ENCODE results near the gene SPRYD4. TPM values are rescaled to one million over a fixed set of nuclear protein-coding genes. Genes with fewer than 3 reads are reported as not detected.

Gene SPRYD4
- total and polyA plus RNA-seq, 9 of the 15 experiments (the other 6 are each of a cell fraction or from before 2014, with no cell fraction given) = 1.8 to 4.7 (median 2.8) TPM

DNA sequence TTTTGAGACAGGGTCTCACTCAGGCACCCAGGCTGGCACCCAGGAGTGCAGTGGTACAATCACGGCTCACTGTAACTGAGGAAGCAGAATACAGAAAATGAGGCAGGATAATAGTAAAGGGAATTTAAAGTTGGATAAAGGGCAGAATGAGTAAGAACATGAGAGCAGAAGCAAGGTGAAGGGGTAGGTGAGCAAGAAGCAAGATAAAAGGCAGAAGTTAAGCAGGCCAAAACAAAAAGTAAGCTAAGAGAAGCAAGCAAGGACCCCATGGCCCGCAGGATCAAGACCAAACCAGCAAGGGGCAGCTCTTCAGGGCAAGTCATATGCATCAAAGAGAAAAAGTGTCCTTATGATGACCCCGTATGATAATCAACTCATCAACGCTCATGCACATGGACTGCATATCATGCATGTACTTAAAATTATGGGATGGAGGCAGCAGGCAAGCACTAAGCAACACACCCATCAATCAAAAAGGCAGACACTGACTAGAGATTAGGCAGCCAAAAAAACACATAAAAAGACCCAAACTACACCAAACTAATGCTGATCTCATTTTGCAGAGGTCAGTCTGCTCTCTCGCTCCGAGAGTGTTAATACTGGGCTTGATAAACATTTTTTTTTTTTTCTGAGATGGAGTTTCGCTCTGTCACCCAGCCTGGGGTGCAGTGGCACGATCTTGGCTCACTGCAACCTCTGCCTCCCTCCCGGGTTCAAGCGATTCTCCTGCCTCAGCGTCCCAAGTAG lies 30.8 kb upstream of the SPRYD4 start (continued):
- TF ChIP-seq, protein P1, sequence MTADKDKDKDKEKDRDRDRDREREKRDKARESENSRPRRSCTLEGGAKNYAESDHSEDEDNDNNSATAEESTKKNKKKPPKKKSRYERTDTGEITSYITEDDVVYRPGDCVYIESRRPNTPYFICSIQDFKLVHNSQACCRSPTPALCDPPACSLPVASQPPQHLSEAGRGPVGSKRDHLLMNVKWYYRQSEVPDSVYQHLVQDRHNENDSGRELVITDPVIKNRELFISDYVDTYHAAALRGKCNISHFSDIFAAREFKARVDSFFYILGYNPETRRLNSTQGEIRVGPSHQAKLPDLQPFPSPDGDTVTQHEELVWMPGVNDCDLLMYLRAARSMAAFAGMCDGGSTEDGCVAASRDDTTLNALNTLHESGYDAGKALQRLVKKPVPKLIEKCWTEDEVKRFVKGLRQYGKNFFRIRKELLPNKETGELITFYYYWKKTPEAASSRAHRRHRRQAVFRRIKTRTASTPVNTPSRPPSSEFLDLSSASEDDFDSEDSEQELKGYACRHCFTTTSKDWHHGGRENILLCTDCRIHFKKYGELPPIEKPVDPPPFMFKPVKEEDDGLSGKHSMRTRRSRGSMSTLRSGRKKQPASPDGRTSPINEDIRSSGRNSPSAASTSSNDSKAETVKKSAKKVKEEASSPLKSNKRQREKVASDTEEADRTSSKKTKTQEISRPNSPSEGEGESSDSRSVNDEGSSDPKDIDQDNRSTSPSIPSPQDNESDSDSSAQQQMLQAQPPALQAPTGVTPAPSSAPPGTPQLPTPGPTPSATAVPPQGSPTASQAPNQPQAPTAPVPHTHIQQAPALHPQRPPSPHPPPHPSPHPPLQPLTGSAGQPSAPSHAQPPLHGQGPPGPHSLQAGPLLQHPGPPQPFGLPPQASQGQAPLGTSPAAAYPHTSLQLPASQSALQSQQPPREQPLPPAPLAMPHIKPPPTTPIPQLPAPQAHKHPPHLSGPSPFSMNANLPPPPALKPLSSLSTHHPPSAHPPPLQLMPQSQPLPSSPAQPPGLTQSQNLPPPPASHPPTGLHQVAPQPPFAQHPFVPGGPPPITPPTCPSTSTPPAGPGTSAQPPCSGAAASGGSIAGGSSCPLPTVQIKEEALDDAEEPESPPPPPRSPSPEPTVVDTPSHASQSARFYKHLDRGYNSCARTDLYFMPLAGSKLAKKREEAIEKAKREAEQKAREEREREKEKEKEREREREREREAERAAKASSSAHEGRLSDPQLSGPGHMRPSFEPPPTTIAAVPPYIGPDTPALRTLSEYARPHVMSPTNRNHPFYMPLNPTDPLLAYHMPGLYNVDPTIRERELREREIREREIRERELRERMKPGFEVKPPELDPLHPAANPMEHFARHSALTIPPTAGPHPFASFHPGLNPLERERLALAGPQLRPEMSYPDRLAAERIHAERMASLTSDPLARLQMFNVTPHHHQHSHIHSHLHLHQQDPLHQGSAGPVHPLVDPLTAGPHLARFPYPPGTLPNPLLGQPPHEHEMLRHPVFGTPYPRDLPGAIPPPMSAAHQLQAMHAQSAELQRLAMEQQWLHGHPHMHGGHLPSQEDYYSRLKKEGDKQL (CRISPR knock-in tag; IDR thresholded peaks at IDR 0.05; ENCODE audit: borderline replicate concordance) = no peak
- no peak for TF ChIP-seq FOS (IDR thresholded peaks at IDR 0.05; ENCODE audit: extremely low read depth, insufficient read length)
- peak; percentile 30 for TF ChIP-seq BRD9 (IDR thresholded peaks at IDR 0.05; ENCODE audit: low read depth, partially characterized antibody)
- TF ChIP-seq, protein P2, sequence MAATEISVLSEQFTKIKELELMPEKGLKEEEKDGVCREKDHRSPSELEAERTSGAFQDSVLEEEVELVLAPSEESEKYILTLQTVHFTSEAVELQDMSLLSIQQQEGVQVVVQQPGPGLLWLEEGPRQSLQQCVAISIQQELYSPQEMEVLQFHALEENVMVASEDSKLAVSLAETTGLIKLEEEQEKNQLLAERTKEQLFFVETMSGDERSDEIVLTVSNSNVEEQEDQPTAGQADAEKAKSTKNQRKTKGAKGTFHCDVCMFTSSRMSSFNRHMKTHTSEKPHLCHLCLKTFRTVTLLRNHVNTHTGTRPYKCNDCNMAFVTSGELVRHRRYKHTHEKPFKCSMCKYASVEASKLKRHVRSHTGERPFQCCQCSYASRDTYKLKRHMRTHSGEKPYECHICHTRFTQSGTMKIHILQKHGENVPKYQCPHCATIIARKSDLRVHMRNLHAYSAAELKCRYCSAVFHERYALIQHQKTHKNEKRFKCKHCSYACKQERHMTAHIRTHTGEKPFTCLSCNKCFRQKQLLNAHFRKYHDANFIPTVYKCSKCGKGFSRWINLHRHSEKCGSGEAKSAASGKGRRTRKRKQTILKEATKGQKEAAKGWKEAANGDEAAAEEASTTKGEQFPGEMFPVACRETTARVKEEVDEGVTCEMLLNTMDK (IDR thresholded peaks at IDR 0.05; ENCODE audit: borderline replicate concordance, insufficient read depth, low read depth, low read length, poor library complexity, severe bottlenecking) = no peak
- TF ChIP-seq XRCC4 (IDR thresholded peaks at IDR 0.05; ENCODE audit: extremely low read depth, insufficient read depth, insufficient read length) = no peak
- TF ChIP-seq POLR2A (conservative IDR thresholded peaks at IDR 0.05) = peak; percentile 57; the same call in 1 of the 2 replicates
- no peak for TF ChIP-seq SUPT5H (IDR thresholded peaks at IDR 0.05)
- TF ChIP-seq, protein P3, sequence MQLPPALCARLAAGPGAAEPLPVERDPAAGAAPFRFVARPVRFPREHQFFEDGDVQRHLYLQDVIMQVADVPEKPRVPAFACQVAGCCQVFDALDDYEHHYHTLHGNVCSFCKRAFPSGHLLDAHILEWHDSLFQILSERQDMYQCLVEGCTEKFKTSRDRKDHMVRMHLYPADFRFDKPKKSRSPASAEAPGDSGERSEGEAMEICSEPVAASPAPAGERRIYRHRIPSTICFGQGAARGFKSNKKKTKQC (CRISPR knock-in tag; IDR thresholded peaks at IDR 0.05) = no peak
- TF ChIP-seq, protein P4, sequence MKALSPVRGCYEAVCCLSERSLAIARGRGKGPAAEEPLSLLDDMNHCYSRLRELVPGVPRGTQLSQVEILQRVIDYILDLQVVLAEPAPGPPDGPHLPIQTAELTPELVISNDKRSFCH (CRISPR knock-in tag; IDR thresholded peaks at IDR 0.05) = no peak
- TF ChIP-seq, protein P4 (tag; IDR thresholded peaks at IDR 0.05) = no peak
- TF ChIP-seq XRCC5 (IDR thresholded peaks at IDR 0.05; ENCODE audit: low read depth, low read length) = no peak
- TF ChIP-seq, protein P5, sequence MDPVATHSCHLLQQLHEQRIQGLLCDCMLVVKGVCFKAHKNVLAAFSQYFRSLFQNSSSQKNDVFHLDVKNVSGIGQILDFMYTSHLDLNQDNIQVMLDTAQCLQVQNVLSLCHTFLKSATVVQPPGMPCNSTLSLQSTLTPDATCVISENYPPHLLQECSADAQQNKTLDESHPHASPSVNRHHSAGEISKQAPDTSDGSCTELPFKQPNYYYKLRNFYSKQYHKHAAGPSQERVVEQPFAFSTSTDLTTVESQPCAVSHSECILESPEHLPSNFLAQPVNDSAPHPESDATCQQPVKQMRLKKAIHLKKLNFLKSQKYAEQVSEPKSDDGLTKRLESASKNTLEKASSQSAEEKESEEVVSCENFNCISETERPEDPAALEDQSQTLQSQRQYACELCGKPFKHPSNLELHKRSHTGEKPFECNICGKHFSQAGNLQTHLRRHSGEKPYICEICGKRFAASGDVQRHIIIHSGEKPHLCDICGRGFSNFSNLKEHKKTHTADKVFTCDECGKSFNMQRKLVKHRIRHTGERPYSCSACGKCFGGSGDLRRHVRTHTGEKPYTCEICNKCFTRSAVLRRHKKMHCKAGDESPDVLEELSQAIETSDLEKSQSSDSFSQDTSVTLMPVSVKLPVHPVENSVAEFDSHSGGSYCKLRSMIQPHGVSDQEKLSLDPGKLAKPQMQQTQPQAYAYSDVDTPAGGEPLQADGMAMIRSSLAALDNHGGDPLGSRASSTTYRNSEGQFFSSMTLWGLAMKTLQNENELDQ (CRISPR knock-in tag; IDR thresholded peaks at IDR 0.05; ENCODE audit: borderline replicate concordance) = no peak
- no peak for TF ChIP-seq ZNF324 (CRISPR knock-in tag; IDR thresholded peaks at IDR 0.05)
- TF ChIP-seq L3MBTL2 (IDR thresholded peaks at IDR 0.05) = peak; percentile 68; the same call in 1 of the 2 replicates
- no peak for TF ChIP-seq CHD4 (IDR thresholded peaks at IDR 0.05; ENCODE audit: insufficient read depth, insufficient replicate concordance, low read depth, low read length, poor library complexity, severe bottlenecking)

All from K562 (cell line).